Measurements from ENCODE around the gene CD81.

Gene CD81

DNA sequence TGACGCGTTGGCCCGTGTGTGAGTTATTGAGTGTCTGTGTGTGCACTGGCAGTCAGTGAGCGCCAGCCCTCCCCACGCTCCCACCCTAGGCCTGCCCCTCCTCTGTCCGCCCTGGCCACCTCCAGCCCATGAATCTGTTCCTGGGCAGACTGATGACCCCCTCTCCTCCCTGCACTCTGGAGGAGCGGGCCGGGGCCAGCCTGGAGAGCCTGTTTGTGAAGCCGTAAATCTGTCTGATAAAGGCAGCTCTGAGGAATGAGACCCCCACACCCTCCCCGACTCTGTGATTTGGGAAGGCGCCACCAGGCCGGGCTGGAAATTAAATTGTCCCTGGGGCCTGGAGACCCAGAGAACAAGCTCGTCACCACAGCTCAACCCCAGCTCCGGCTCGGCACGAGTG is 32.0 kb downstream of the CD81 start:
- Histone ChIP-seq H3K9ac (ENCODE audit: low read length) (no peak overlapping the region), H3K4me1 (ENCODE audit: control insufficient read depth, insufficient read depth, low read length) (peaks cover 4% of the 10 kb centered on the region), H3K36me3 (ENCODE audit: control insufficient read depth, insufficient read depth, low read length) (no peaks in the 10 kb centered on the region), H3K27me3 (ENCODE audit: control insufficient read depth, insufficient read depth, low read length) (peaks cover 2% of the 10 kb centered on the region), H3K4me3 (ENCODE audit: low read length) (no peak overlapping the region), H3K27ac (ENCODE audit: low read depth, low read length) (peak overlapping the region; percentile 30)

DNA sequence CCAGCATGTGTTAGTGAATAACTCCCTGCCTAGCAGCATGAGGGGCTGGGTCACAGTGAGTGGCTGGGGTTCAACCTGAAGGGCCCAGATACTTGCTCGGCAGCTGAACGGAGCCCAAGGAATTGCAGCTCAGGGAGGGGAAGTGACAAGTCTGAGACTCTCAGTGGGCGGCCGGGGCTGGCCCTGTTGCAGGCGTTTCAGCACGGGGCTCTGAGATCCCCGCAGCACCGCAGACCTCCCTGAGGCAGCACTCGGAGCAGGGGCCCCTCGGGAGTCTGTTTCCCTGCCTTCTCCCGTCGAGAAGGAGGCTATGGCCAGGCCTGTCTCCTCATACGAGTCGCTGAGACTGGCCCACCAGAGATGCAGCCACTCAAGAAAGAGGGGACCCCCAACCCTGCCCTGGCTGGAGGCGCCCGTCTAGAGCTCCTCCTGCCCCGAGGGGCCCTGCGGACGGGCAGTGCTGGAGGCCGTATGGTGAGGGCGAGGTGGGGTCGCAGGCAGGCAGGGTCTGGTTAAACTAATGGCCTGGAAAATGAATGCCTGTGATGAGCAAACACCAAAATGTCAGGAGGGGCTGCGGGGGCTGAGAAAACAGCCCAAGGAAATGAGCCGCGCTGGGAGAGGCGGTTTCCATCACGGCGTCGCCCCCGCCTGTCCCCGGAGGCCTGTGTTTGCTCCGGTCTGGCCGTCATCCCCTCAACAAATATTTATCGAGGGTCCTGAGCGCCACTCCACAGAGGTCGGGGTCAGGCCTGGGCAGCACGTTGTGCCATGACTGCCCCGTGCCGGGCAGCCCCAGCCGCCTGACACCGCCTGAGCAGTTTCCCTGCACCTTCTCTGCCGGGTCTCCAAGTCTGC is 32.7 kb downstream of the CD81 start:
- Histone ChIP-seq H3K4me3 (ENCODE audit: low read length) (no peak overlapping the region), H3K27ac (ENCODE audit: low read depth, low read length) (peak overlapping the region; percentile 30)

DNA sequence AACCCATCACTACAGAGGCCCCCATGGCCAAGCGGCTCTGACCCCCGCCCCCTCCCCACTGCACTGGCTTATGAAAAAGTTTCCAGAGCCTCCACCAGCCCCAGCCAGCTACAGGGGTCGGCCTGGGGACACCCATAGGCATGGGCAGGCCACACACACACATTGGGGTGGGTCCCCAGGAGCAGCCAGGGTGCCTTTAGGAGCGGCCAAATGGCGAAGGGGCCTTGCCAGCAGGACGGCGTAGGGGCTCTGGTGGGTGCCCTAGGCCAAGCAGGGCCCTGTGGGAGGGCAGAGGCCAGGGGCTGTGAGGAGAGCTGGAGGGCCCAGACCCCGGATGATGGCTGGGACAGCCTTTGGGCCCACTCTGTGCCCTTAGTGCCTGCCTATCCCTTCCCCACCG is 33.5 kb downstream of the CD81 start:
- H3K27ac ChIP-seq (ENCODE audit: low read depth, low read length): no peak overlapping the region
- peaks cover 4% of the 10 kb centered on the region for H3K4me1 ChIP-seq (ENCODE audit: control insufficient read depth, insufficient read depth, low read length)
- peaks cover 2% of the 10 kb centered on the region for H3K27me3 ChIP-seq (ENCODE audit: control insufficient read depth, insufficient read depth, low read length)
- H3K9ac ChIP-seq (ENCODE audit: low read length): no peak overlapping the region
- H3K4me3 ChIP-seq (ENCODE audit: low read length): no peak overlapping the region
- no peaks in the 10 kb centered on the region for H3K36me3 ChIP-seq (ENCODE audit: control insufficient read depth, insufficient read depth, low read length)

More for the DNA sequence above, 32.7 kb downstream of the CD81 start:
- H3K27me3 ChIP-seq (ENCODE audit: control insufficient read depth, insufficient read depth, low read length): peaks cover 2% of the 10 kb centered on the region
- H3K36me3 ChIP-seq (ENCODE audit: control insufficient read depth, insufficient read depth, low read length): no peaks in the 10 kb centered on the region
- no peak overlapping the region for H3K9ac ChIP-seq (ENCODE audit: low read length)
- H3K4me1 ChIP-seq (ENCODE audit: control insufficient read depth, insufficient read depth, low read length): peaks cover 4% of the 10 kb centered on the region

DNA sequence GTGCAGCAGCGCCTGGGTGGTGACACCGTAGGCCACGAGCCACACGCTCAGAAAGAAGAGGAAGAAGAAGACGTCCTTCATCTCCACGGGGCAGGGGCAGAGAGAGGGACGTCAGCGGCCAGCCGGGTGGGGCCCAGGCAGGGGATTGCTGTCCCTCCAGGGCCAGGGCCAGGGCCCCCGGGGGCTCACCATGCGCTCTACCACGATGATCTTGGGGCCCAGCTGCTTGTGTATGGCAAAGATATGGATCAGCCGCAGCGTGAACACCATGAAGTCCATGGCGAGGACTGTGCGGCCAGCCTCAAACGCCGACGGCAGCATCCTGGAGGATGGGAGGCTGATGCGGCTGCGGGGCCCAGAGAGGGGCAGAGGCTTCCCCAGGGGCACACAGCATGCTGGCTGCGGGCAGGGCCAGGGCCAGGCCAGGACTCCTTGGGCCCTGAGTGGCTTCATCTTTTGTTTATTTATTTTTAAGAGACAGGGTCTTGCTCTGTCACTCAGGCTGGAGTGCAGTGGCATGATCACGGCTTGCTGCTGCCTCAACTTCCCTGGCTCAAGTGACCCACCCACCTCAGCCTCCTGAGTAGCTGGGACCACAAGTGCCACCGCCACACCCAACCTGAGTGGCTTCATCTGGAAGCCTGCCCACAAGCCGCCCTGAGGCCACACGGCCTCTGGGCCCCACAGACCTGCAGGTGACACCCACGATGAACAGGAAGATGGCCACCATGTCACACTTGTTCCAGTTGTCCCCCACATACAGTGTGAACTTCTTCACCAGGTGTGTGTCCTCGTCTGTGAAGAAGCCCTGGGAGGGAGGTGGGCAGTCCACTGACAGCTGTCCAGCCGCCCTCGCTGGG is 34.6 kb downstream of the CD81 start:
- Histone ChIP-seq H3K4me3 (ENCODE audit: low read length) (no peak overlapping the region), H3K9ac (ENCODE audit: low read length) (no peak overlapping the region), H3K27ac (ENCODE audit: low read depth, low read length) (no peak overlapping the region)

DNA sequence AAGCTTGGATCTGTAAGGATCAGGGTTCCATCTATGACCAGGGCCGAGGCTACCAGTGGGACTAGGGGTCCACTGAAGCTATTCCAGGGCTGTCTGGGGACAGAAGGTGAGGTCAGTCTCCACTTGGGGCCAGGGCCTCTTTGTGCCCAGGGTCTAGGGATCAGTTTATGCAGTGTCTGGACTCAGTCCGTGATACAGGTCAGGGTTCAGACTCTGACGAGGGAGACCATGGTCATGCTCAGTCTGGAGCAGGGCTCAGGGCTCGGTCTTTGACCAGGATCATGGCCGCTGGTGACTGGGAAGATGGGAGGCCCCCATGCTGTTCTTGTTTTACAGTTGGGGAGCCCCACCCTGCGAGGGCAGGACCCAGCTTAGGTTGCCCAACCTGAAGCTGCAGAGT is 35.2 kb downstream of the CD81 start:
- Histone ChIP-seq H3K27ac (ENCODE audit: low read depth, low read length) (no peak overlapping the region), H3K27me3 (ENCODE audit: control insufficient read depth, insufficient read depth, low read length) (peaks cover 2% of the 10 kb centered on the region), H3K4me1 (ENCODE audit: control insufficient read depth, insufficient read depth, low read length) (peaks cover 4% of the 10 kb centered on the region), H3K36me3 (ENCODE audit: control insufficient read depth, insufficient read depth, low read length) (no peaks in the 10 kb centered on the region), H3K4me3 (ENCODE audit: low read length) (no peak overlapping the region), H3K9ac (ENCODE audit: low read length) (no peak overlapping the region)

More for the DNA sequence above, 34.6 kb downstream of the CD81 start:
- Histone ChIP-seq H3K36me3 (ENCODE audit: control insufficient read depth, insufficient read depth, low read length) (no peaks in the 10 kb centered on the region), H3K4me1 (ENCODE audit: control insufficient read depth, insufficient read depth, low read length) (peaks cover 4% of the 10 kb centered on the region), H3K27me3 (ENCODE audit: control insufficient read depth, insufficient read depth, low read length) (peaks cover 2% of the 10 kb centered on the region)

GRCh38 chr11:2413742-2414579 is 36.9 kb downstream of the CD81 start:
- Histone ChIP-seq H3K9ac (ENCODE audit: low read length) (no peak overlapping the region), H3K4me3 (ENCODE audit: low read length) (no peak overlapping the region), H3K36me3 (ENCODE audit: control insufficient read depth, insufficient read depth, low read length) (no peaks in the 10 kb centered on the region), H3K4me1 (ENCODE audit: control insufficient read depth, insufficient read depth, low read length) (peaks cover 4% of the 10 kb centered on the region), H3K27ac (ENCODE audit: low read depth, low read length) (no peak overlapping the region), H3K27me3 (ENCODE audit: control insufficient read depth, insufficient read depth, low read length) (no peaks in the 10 kb centered on the region)

- H3K4me3 ChIP-seq (ENCODE audit: low read length): no peak overlapping the region
- H3K36me3 ChIP-seq (ENCODE audit: control insufficient read depth, insufficient read depth, low read length): no peaks in the 10 kb centered on the region
- H3K9ac ChIP-seq (ENCODE audit: low read length): no peak overlapping the region
- H3K27ac ChIP-seq (ENCODE audit: low read depth, low read length): no peak overlapping the region
- peaks cover under 1% of the 10 kb centered on the region for H3K4me1 ChIP-seq (ENCODE audit: control insufficient read depth, insufficient read depth, low read length)
- no peaks in the 10 kb centered on the region for H3K27me3 ChIP-seq (ENCODE audit: control insufficient read depth, insufficient read depth, low read length)
Observed at GRCh38 chr11:2414616-2415015, 37.5 kb downstream of the CD81 start.

DNA sequence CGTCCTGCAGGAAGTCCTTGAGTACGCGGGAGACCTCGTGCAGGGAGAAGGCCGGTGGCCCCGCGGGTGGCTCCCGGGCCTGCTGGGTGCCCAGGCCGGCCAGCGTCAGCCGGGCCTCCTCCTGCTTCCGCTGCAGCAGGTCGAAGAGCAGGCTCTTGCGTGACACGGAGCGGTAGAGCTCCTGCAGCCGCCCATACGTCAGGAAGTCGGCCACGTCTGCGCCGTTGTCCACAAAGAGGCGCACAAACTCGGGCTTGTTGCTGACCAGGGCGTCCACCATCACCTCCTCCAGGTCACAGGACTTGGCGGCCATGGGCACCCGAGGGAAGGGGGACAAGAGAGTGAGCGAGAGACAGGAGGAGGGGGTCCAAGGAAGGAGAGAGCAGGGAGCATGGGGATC is 38.1 kb downstream of the CD81 start:
- no peaks in the 10 kb centered on the region for H3K27me3 ChIP-seq (ENCODE audit: control insufficient read depth, insufficient read depth, low read length)
- H3K36me3 ChIP-seq (ENCODE audit: control insufficient read depth, insufficient read depth, low read length): no peaks in the 10 kb centered on the region

DNA sequence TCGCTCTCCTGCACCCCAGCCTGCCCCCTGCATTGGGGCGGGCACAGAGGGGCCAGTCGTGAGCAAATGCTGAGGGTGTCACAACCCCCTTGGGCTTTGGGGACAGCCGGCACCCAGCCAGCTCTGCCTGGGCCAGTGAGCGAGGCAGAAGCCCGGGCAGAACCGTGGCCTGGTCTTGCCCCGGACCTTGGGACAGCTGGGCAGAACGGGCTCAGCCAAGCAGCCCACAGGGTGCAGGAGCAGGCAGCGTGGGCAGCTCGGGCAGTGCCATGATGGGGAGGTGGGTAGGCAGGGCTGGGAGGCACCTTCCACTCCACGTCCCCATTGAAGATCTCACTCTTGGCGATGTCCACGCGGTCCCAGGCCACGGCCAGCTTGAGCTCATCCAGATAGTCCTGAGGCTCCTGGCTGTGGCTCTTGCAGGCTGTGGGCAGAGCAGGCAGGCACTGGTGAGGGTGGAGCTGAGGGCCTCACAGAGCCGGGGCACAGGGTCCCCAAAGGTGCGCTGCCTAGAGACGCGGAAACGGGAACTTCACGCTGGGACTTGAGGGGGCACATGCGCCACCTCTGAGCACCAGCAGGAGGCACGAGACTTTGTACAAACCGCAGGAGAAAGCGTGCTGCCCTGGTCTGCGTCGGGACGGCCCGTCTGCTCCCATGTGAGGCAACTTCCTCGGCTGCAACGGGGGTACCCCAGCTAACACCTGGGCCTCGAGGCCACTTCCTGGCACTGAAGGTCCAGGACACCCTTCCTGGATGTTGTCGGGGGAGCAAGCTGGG is 38.7 kb downstream of the CD81 start:
- Histone ChIP-seq H3K36me3 (ENCODE audit: control insufficient read depth, insufficient read depth, low read length) (no peaks in the 10 kb centered on the region), H3K4me3 (ENCODE audit: low read length) (no peak overlapping the region), H3K27me3 (ENCODE audit: control insufficient read depth, insufficient read depth, low read length) (no peaks in the 10 kb centered on the region)

More for the DNA sequence above, 38.1 kb downstream of the CD81 start:
- no peak overlapping the region for H3K4me3 ChIP-seq (ENCODE audit: low read length)
- no peaks in the 10 kb centered on the region for H3K4me1 ChIP-seq (ENCODE audit: control insufficient read depth, insufficient read depth, low read length)
- H3K27ac ChIP-seq (ENCODE audit: low read depth, low read length): no peak overlapping the region
- no peak overlapping the region for H3K9ac ChIP-seq (ENCODE audit: low read length)

DNA sequence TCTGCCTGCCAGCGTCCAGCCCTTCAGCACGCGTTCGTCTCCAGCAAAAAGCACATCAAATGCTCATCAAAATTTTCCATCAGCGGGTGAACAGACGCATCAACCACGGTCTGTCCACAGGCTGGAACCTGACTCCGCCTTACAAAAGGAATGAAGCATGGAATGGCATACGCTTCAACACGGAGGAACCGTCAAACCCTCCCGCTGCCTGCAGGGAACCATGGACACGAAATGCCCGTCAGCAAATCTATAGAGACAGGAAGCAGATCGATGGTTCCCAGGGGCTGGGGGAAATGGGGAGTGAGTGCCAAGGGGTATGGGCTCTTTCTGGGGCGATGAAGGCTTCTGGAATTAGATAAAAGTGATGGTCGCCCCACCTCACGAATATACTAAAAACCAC is 39.7 kb downstream of the CD81 start:
- Histone ChIP-seq H3K9ac (ENCODE audit: low read length) (no peak overlapping the region), H3K36me3 (ENCODE audit: control insufficient read depth, insufficient read depth, low read length) (no peaks in the 10 kb centered on the region), H3K27ac (ENCODE audit: low read depth, low read length) (no peak overlapping the region)

More for the DNA sequence above, 38.7 kb downstream of the CD81 start:
- Histone ChIP-seq H3K4me1 (ENCODE audit: control insufficient read depth, insufficient read depth, low read length) (peaks cover 2% of the 10 kb centered on the region), H3K9ac (ENCODE audit: low read length) (no peak overlapping the region), H3K27ac (ENCODE audit: low read depth, low read length) (no peak overlapping the region)

GRCh38 chr11:2417856-2418692 is 41.0 kb downstream of the CD81 start:
- no peak overlapping the region for H3K4me3 ChIP-seq (ENCODE audit: low read length)
- no peak overlapping the region for H3K27ac ChIP-seq (ENCODE audit: low read depth, low read length)
- peaks cover 2% of the 10 kb centered on the region for H3K4me1 ChIP-seq (ENCODE audit: control insufficient read depth, insufficient read depth, low read length)

More for the DNA sequence above, 39.7 kb downstream of the CD81 start:
- Histone ChIP-seq H3K4me1 (ENCODE audit: control insufficient read depth, insufficient read depth, low read length) (peaks cover 2% of the 10 kb centered on the region), H3K27me3 (ENCODE audit: control insufficient read depth, insufficient read depth, low read length) (no peaks in the 10 kb centered on the region), H3K4me3 (ENCODE audit: low read length) (no peak overlapping the region)

More at GRCh38 chr11:2417856-2418692, 41.0 kb downstream of the CD81 start:
- no peak overlapping the region for H3K9ac ChIP-seq (ENCODE audit: low read length)
- H3K27me3 ChIP-seq (ENCODE audit: control insufficient read depth, insufficient read depth, low read length): no peaks in the 10 kb centered on the region
- H3K36me3 ChIP-seq (ENCODE audit: control insufficient read depth, insufficient read depth, low read length): no peaks in the 10 kb centered on the region
